HG03521 (cell line): ENCODE measurements around the gene DDR2.

ENCODE experiments used
- ATAC-seq: cut with Tn5 transposase; IDR thresholded peaks from one replicate; pipeline ENCODE4 v1.9.1; 2021; ENCODE audit warnings: mild to moderate bottlenecking, moderate library complexity; ENCODE audit not compliant: unreplicated experiment

Gene DDR2

GRCh38 chr1:162670928-162671663, 38.8 kb downstream of the DDR2 start:
- ATAC-seq = no peak

GRCh38 chr1:162671664-162672410, 39.6 kb downstream of the DDR2 start:
- no peak for ATAC-seq

GRCh38 chr1:162672622-162673260, 40.5 kb downstream of the DDR2 start:
- ATAC-seq = no peak

- no peak for ATAC-seq
Measured at GRCh38 chr1:162674034-162674608, 41.9 kb downstream of the DDR2 start.

- ATAC-seq = no peak
Measured at GRCh38 chr1:162676087-162676486, 43.8 kb downstream of the DDR2 start.

GRCh38 chr1:162676750-162677149, 44.5 kb downstream of the DDR2 start:
- ATAC-seq = no peak

GRCh38 chr1:162677607-162678371, 45.5 kb downstream of the DDR2 start:
- no peak for ATAC-seq

- ATAC-seq = no peak
Measured at GRCh38 chr1:162678439-162678838, 46.2 kb downstream of the DDR2 start.

- ATAC-seq = no peak
Measured at GRCh38 chr1:162679298-162679697, 47.0 kb downstream of the DDR2 start.

GRCh38 chr1:162680419-162681121, 48.3 kb downstream of the DDR2 start:
- no peak for ATAC-seq

- no peak for ATAC-seq
Measured at GRCh38 chr1:162681122-162681436, 48.8 kb downstream of the DDR2 start.

GRCh38 chr1:162682013-162682419, 49.8 kb downstream of the DDR2 start:
- ATAC-seq = no peak

GRCh38 chr1:162687870-162688269, 55.6 kb downstream of the DDR2 start:
- no peak for ATAC-seq

- ATAC-seq = no peak
Measured at GRCh38 chr1:162688521-162688920, 56.3 kb downstream of the DDR2 start.

- ATAC-seq = no peak
Measured at GRCh38 chr1:162688931-162689330, 56.7 kb downstream of the DDR2 start.

GRCh38 chr1:162689745-162690671, 57.7 kb downstream of the DDR2 start:
- ATAC-seq = no peak

GRCh38 chr1:162690672-162691434, 58.6 kb downstream of the DDR2 start:
- no peak for ATAC-seq

- ATAC-seq = no peak
Measured at GRCh38 chr1:162691999-162692575, 59.8 kb downstream of the DDR2 start.
